DMS53 (cell line): ENCODE results near the gene ASIP.
"Not testable (repeated sequence)": the region's sequence is repeated elsewhere in the genome, so short reads cannot be mapped to it uniquely, and the experiment has no call there.

ENCODE experiments used
- DNase-seq: peaks from one replicate; lab custom pipeline; 2025; lab: John Stamatoyannopoulos, UW

The ASIP gene

GRCh38 chr20:34242879-34243278 is 1.7 kb downstream of the ASIP start:
- no peak for DNase-seq

- no peak for DNase-seq
Observed at GRCh38 chr20:34243377-34243776, 2.2 kb downstream of the ASIP start.

GRCh38 chr20:34246126-34246626 is 5.0 kb downstream of the ASIP start:
- no peak for DNase-seq

GRCh38 chr20:34249291-34249690 is 8.1 kb downstream of the ASIP start:
- DNase-seq: no peak

GRCh38 chr20:34250005-34250404 is 8.8 kb downstream of the ASIP start:
- no peak for DNase-seq

GRCh38 chr20:34251619-34252018 is 10.4 kb downstream of the ASIP start:
- DNase-seq: no peak

- DNase-seq: not testable (repeated sequence)
Observed at GRCh38 chr20:34252431-34253086, 11.3 kb downstream of the ASIP start.

GRCh38 chr20:34254979-34255378 is 13.8 kb downstream of the ASIP start:
- peak; percentile 67 for DNase-seq

- DNase-seq: no peak
Observed at GRCh38 chr20:34256629-34257124, 15.5 kb downstream of the ASIP start.

GRCh38 chr20:34260208-34260942 is 19.2 kb downstream of the ASIP start:
- no peak for DNase-seq

- no peak for DNase-seq
Observed at GRCh38 chr20:34262488-34263288, 21.5 kb downstream of the ASIP start.

GRCh38 chr20:34263468-34263867 is 22.2 kb downstream of the ASIP start:
- DNase-seq: not testable (repeated sequence)

- no peak for DNase-seq
Observed at GRCh38 chr20:34264141-34264540, 22.9 kb downstream of the ASIP start.

GRCh38 chr20:34268145-34268544 is 26.9 kb downstream of the ASIP start:
- DNase-seq: no peak

- DNase-seq: no peak
Observed at GRCh38 chr20:34268851-34269636, 27.8 kb downstream of the ASIP start.

- DNase-seq: no peak
Observed at GRCh38 chr20:34269996-34270627, 28.9 kb downstream of the ASIP start.

- no peak for DNase-seq
Observed at GRCh38 chr20:34271956-34272355, 30.7 kb downstream of the ASIP start.

GRCh38 chr20:34274694-34275093 is 33.5 kb downstream of the ASIP start:
- DNase-seq: no peak

- no peak for DNase-seq
Observed at GRCh38 chr20:34281177-34281576, 40.0 kb downstream of the ASIP start.

GRCh38 chr20:34282041-34282440 is 40.8 kb downstream of the ASIP start:
- no peak for DNase-seq

GRCh38 chr20:34283844-34284243 is 42.6 kb downstream of the ASIP start:
- no peak for DNase-seq
